AG04450 (cell line): ENCODE measurements around the gene TMEM171. TPM values are rescaled to one million over a fixed set of nuclear protein-coding genes. Genes with fewer than 3 reads are reported as not detected.

Experiments used
- CTCF ChIA-PET: fragments of 300-600, 350-600 bp; formaldehyde crosslinking; extraction: SDS; loops from one replicate; lab custom pipeline; 2022; ENCODE audit warnings: antibody characterized with exemption, inconsistent platforms; lab: Charles Lee
- POLR2A ChIA-PET: fragments of 350-600 bp; formaldehyde crosslinking; extraction: SDS; loops from one replicate; lab custom pipeline; 2021; ENCODE audit warnings: antibody characterized with exemption, inconsistent platforms; lab: Yijun Ruan, JAX
- DNase-seq: peaks from one replicate; pipeline ENCODE4 v3.0.0-alpha.2; 2011; ENCODE audit warnings: low read depth, low spot score
- H3K27ac ChIP-seq: one replicate; pipeline ENCODE4 v1.5.1; 2012; ENCODE audit warnings: low read depth, low read length, control low read depth
- H3K27me3 ChIP-seq: one replicate; pipeline ENCODE4 v1.6.0; 2012; ENCODE audit warnings: low read length; ENCODE audit not compliant: control insufficient read depth, insufficient read depth
- H3K4me3 ChIP-seq: 2 replicates; pipeline ENCODE4 v1.5.1; 2011; ENCODE audit warnings: mild to moderate bottlenecking, low read depth, low read length, control low read depth
- H3K9me3 ChIP-seq: 2 replicates; pipeline ENCODE4 v1.5.1; 2012; ENCODE audit warnings: low read length; ENCODE audit not compliant: control insufficient read depth, insufficient read depth
- polyA plus RNA-seq: library from polyadenylated mRNA; depleted of rRNA; stranded (reverse); fragments of >200 nt; gene quantifications from 2 replicates; pipeline ENCODE4 v1.2.3, GENCODE V29; 2011
- TF ChIP-seq, protein P1 (sequence below): IDR thresholded peaks from 2 replicates; pipeline ENCODE4 v1.5.1; 2011; ENCODE audit warnings: low read depth, low read length, control low read depth, inconsistent platforms

The TMEM171 gene
- polyA plus RNA-seq, 1 experiment, result 10.6 TPM

DNA sequence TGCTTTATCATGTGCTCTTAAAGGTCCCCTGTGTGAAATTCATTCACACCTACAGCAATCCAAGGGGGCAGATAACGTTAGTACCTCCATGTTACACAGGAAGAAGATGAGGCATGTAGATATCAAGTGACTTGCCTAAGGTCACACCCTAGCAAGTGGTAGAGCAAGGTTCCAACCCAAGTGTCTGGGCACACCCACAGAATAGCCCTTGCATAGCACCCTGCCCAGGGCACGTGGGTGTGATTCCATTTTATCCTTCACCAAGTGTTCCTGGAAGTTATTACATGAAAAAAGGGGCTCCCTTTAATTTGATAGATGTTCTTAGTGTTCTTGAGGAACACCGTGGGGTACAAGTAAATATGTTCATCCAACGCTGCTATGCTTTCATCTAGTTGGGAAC is 4.9 kb downstream of the TMEM171 start:
- ChIA-PET CTCF (interaction anchor here (1.1 kb wide), 1 partner anchor 76 kb away, joined by 3 read pairs; no protein-coding TSS in a partner anchor), POLR2A (no interaction called here)
- no peak overlapping the region for H3K4me3 ChIP-seq
- DNase-seq, result no peak
- H3K9me3 ChIP-seq, result no peaks in the 10 kb centered on the region; the same call in 1 of the 2 replicates
- TF ChIP-seq, protein P1, sequence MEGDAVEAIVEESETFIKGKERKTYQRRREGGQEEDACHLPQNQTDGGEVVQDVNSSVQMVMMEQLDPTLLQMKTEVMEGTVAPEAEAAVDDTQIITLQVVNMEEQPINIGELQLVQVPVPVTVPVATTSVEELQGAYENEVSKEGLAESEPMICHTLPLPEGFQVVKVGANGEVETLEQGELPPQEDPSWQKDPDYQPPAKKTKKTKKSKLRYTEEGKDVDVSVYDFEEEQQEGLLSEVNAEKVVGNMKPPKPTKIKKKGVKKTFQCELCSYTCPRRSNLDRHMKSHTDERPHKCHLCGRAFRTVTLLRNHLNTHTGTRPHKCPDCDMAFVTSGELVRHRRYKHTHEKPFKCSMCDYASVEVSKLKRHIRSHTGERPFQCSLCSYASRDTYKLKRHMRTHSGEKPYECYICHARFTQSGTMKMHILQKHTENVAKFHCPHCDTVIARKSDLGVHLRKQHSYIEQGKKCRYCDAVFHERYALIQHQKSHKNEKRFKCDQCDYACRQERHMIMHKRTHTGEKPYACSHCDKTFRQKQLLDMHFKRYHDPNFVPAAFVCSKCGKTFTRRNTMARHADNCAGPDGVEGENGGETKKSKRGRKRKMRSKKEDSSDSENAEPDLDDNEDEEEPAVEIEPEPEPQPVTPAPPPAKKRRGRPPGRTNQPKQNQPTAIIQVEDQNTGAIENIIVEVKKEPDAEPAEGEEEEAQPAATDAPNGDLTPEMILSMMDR, result no peak
- H3K27ac ChIP-seq, result no peak overlapping the region
- peaks cover 3% of the 10 kb centered on the region for H3K27me3 ChIP-seq

DNA sequence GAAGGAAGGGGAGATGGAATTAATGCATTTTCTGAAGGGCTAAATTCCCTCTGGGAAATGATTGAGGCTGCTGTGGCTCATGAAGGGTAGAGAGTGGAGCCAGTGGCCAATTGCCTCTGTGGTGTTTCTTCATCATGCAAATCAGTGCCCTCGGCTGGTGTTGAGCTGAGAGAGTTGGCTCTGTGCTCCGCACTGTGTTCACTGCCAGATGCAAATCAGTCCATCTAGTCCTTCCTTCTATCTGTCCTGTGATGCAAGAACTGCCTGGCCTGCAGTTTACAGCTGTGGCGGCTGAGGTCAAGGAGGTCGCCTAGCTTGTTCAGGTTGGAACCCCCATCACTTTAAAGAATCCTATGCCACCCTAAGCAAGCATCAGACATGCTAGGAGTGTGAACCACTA is 6.0 kb downstream of the TMEM171 start:
- Histone ChIP-seq H3K27me3 (peaks cover 3% of the 10 kb centered on the region), H3K9me3 (no peaks in the 10 kb centered on the region; the same call in 1 of the 2 replicates), H3K4me3 (no peak overlapping the region), H3K27ac (no peak overlapping the region)
- TF ChIP-seq, protein P1, result no peak
- no peak for DNase-seq
- ChIA-PET POLR2A (no interaction called here), CTCF (no interaction called here)

DNA sequence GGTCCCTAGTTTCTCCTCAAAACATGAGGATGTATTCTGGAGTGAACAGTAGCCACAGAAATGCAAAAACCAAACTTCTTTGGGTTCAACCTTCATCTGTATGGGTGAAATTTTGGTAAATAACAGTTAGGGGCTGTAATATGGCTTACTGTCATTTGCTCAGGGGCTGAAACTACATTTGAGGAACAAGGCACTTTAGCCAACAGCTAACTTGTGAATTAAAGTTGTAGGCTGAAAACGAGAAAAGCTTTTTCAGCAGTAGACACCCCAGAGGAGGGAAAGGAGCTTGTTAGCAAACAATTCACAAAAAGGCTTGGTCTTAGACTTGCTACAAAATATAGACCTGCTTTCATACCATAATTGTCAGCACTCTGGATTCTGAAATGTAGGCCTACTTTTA is 6.6 kb downstream of the TMEM171 start:
- H3K27ac ChIP-seq, result no peak overlapping the region
- H3K4me3 ChIP-seq, result no peak overlapping the region
- ChIA-PET POLR2A (no interaction called here), CTCF (no interaction called here)
- no peak for DNase-seq
- TF ChIP-seq, protein P1, result no peak
- H3K27me3 ChIP-seq, result peaks cover 3% of the 10 kb centered on the region
- no peaks in the 10 kb centered on the region; the same call in 1 of the 2 replicates for H3K9me3 ChIP-seq

DNA sequence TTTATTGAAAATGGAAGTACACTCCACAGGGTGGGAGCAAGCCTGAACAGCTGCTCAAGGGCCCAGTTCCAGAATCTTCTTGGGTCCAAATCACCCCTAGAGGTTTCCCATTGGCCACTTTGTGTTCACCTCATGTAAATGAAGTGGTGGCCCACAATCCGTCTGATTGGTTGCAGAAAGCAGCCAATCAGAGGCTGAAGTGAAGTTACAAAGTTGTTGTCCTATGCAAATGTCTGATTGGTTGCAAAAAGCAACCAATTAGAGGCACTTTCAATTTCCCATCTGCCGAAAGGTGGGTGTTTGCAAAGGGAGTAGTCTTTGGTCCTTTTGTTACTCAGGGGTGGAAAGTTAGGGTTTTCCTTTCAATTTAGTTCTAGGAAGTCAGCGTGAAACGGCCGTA is 8.8 kb downstream of the TMEM171 start:
- DNase-seq, result no peak
- ChIA-PET POLR2A (no interaction called here), CTCF (no interaction called here)
- TF ChIP-seq, protein P1, result no peak
- peaks cover 3% of the 10 kb centered on the region for H3K27me3 ChIP-seq
- no peak overlapping the region for H3K27ac ChIP-seq
- H3K9me3 ChIP-seq, result no peaks in the 10 kb centered on the region
- H3K4me3 ChIP-seq, result no peak overlapping the region

DNA sequence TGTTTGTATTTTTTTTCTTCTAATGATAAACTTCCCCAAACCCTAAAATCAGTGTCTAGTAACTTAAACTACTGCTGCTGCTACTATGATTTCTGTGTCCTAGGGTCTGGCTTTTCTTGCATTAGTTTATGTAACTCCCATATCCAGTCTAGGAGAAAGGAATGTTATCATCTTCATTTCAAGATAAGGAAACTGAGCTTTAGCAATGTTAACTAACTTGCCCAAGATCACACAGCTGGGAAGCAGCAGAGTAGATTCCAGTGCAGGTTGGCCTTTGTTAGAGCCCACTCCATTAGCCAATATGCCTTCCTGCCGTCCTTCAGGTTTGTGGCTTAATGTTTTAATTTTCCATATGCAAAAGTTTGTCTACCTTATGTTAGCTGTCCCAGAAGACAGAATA is 10.4 kb downstream of the TMEM171 start:
- ChIA-PET POLR2A (no interaction called here), CTCF (interaction anchor here (1.0 kb wide), 1 partner anchor 85 kb away, joined by 3 read pairs; no protein-coding TSS in a partner anchor)
- Histone ChIP-seq H3K27me3 (peaks cover 3% of the 10 kb centered on the region), H3K9me3 (no peaks in the 10 kb centered on the region), H3K4me3 (no peak overlapping the region), H3K27ac (no peak overlapping the region)
- TF ChIP-seq, protein P1, result no peak
- no peak for DNase-seq
